ENCODE measurements around the gene EIF2AK3.

GRCh38 chr2:88632569-88632968 is 5.3 kb upstream of the EIF2AK3 start:
- no peak for TF ChIP-seq POLR2AphosphoS5 (IDR thresholded peaks at IDR 0.05)
- no peak for TF ChIP-seq CTCF (IDR thresholded peaks at IDR 0.05)

Measured in upper lobe of left lung (tissue), 4 donors.